ENCODE measurements around the gene ZBTB16.

The ZBTB16 gene

GRCh38 chr11:114109206-114110090 lies 49.9 kb downstream of the ZBTB16 start:
- no peak for DNase-seq

- no peak for DNase-seq
Observed at GRCh38 chr11:114110123-114110522, 50.6 kb downstream of the ZBTB16 start.

GRCh38 chr11:114110952-114111947 lies 51.7 kb downstream of the ZBTB16 start:
- no peak for DNase-seq

GRCh38 chr11:114115451-114115928 lies 56.0 kb downstream of the ZBTB16 start:
- DNase-seq: no peak

GRCh38 chr11:114116357-114116756 lies 56.8 kb downstream of the ZBTB16 start:
- DNase-seq: no peak

- no peak for DNase-seq
Observed at GRCh38 chr11:114116800-114117199, 57.3 kb downstream of the ZBTB16 start.

GRCh38 chr11:114120606-114121005 lies 61.1 kb downstream of the ZBTB16 start:
- DNase-seq: no peak

GRCh38 chr11:114121138-114121537 lies 61.6 kb downstream of the ZBTB16 start:
- DNase-seq: no peak

- no peak for DNase-seq
Observed at GRCh38 chr11:114121804-114122504, 62.4 kb downstream of the ZBTB16 start.

- no peak for DNase-seq
Observed at GRCh38 chr11:114122686-114123085, 63.2 kb downstream of the ZBTB16 start.

- DNase-seq: no peak
Observed at GRCh38 chr11:114123692-114124330, 64.3 kb downstream of the ZBTB16 start.

GRCh38 chr11:114124601-114125144 lies 65.2 kb downstream of the ZBTB16 start:
- no peak for DNase-seq

GRCh38 chr11:114125531-114125930 lies 66.0 kb downstream of the ZBTB16 start:
- DNase-seq: no peak

- DNase-seq: no peak
Observed at GRCh38 chr11:114125959-114126358, 66.4 kb downstream of the ZBTB16 start.

GRCh38 chr11:114128399-114128798 lies 68.9 kb downstream of the ZBTB16 start:
- DNase-seq: no peak

GRCh38 chr11:114129142-114129541 lies 69.6 kb downstream of the ZBTB16 start:
- DNase-seq: no peak

- no peak for DNase-seq
Observed at GRCh38 chr11:114129699-114130098, 70.2 kb downstream of the ZBTB16 start.

GRCh38 chr11:114130115-114130576 lies 70.6 kb downstream of the ZBTB16 start:
- no peak for DNase-seq

GRCh38 chr11:114130629-114131277 lies 71.2 kb downstream of the ZBTB16 start:
- no peak for DNase-seq

GRCh38 chr11:114131461-114131864 lies 72.0 kb downstream of the ZBTB16 start:
- no peak for DNase-seq

GRCh38 chr11:114132417-114132816 lies 72.9 kb downstream of the ZBTB16 start:
- DNase-seq: no peak

Data from femur (tissue), 1 donor.